Measurements from ENCODE around the gene QKI.
"Not testable (repeated sequence)": the region's sequence is repeated elsewhere in the genome, so short reads cannot be mapped to it uniquely, and the experiment has no call there.

The QKI gene

GRCh38 chr6:163384510-163384909, 30.0 kb upstream of the QKI start:
- H3K27ac Mint-ChIP-seq = no peak overlapping the region

GRCh38 chr6:163385503-163385902, 29.0 kb upstream of the QKI start:
- not testable (repeated sequence) for H3K9me3 Mint-ChIP-seq; ATAC-seq; DNase-seq (ENCODE audit: low spot score in 2 of 2); H3K36me3 Mint-ChIP-seq; H3K4me3 Mint-ChIP-seq; H3K4me1 Mint-ChIP-seq; H3K27ac Mint-ChIP-seq

More at GRCh38 chr6:163384510-163384909, 30.0 kb upstream of the QKI start:
- no peaks in the 10 kb centered on the region for H3K36me3 Mint-ChIP-seq
- DNase-seq (ENCODE audit: low spot score in 2 of 2) (no peak), ATAC-seq (no peak)
- no peak overlapping the region for H3K4me3 Mint-ChIP-seq
- H3K4me1 Mint-ChIP-seq = no peaks in the 10 kb centered on the region
- peaks cover 3% of the 10 kb centered on the region for H3K9me3 Mint-ChIP-seq

GRCh38 chr6:163386329-163386908, 28.1 kb upstream of the QKI start:
- no peak overlapping the region for H3K4me3 Mint-ChIP-seq
- ATAC-seq = no peak
- H3K36me3 Mint-ChIP-seq = no peaks in the 10 kb centered on the region
- H3K9me3 Mint-ChIP-seq = peaks cover 3% of the 10 kb centered on the region
- H3K4me1 Mint-ChIP-seq = no peaks in the 10 kb centered on the region
- H3K27ac Mint-ChIP-seq = no peak overlapping the region
- DNase-seq (ENCODE audit: low spot score in 2 of 2) = no peak

- Mint-ChIP-seq H3K9me3 (peaks cover 3% of the 10 kb centered on the region), H3K4me3 (no peak overlapping the region), H3K4me1 (no peaks in the 10 kb centered on the region), H3K36me3 (no peaks in the 10 kb centered on the region), H3K27ac (no peak overlapping the region)
- DNase-seq (ENCODE audit: low spot score in 2 of 2) (no peak), ATAC-seq (no peak)
Measured at GRCh38 chr6:163387317-163387716, 27.2 kb upstream of the QKI start.

- H3K36me3 Mint-ChIP-seq = no peaks in the 10 kb centered on the region
- no peak overlapping the region for H3K27ac Mint-ChIP-seq
- H3K9me3 Mint-ChIP-seq = no peaks in the 10 kb centered on the region
- no peaks in the 10 kb centered on the region for H3K4me1 Mint-ChIP-seq
- DNase-seq (ENCODE audit: low spot score in 2 of 2) = no peak
- no peak for ATAC-seq
- H3K4me3 Mint-ChIP-seq = no peak overlapping the region
Measured at GRCh38 chr6:163389354-163389753, 25.2 kb upstream of the QKI start.

GRCh38 chr6:163390770-163391169, 23.7 kb upstream of the QKI start:
- H3K4me1 Mint-ChIP-seq = no peaks in the 10 kb centered on the region
- DNase-seq (ENCODE audit: low spot score in 2 of 2) (no peak), ATAC-seq (no peak)
- no peak overlapping the region for H3K27ac Mint-ChIP-seq
- no peak overlapping the region for H3K4me3 Mint-ChIP-seq
- no peaks in the 10 kb centered on the region for H3K36me3 Mint-ChIP-seq
- H3K9me3 Mint-ChIP-seq = no peaks in the 10 kb centered on the region

DNA sequence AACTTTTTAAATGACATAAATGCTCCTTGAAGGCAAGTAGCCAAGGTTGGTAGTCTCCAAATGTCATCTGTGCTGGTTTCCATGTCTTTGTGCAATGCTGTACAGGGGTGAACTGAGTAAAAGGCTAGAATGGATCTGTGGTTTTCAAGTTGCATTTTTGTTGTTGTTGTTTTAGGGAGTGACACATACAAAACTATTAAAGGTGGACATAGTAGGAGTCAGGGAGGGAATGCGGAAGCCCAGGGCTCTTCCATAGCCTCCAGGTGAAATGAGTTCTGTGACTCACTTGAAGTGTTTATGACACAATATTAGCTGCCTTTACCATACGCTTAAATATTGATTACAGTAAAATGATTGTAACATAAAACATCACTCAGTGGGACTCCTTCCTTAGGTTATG, 22.5 kb upstream of the QKI start:
- Mint-ChIP-seq H3K9me3 (no peaks in the 10 kb centered on the region), H3K4me3 (no peak overlapping the region), H3K27ac (no peak overlapping the region), H3K36me3 (no peaks in the 10 kb centered on the region), H3K4me1 (no peaks in the 10 kb centered on the region)
- no peak for DNase-seq (ENCODE audit: low spot score in 2 of 2)
- no peak for ATAC-seq

- no peaks in the 10 kb centered on the region for H3K9me3 Mint-ChIP-seq
- no peak overlapping the region for H3K4me3 Mint-ChIP-seq
- DNase-seq (ENCODE audit: low spot score in 2 of 2) (no peak), ATAC-seq (no peak)
- no peak overlapping the region for H3K27ac Mint-ChIP-seq
- no peaks in the 10 kb centered on the region for H3K4me1 Mint-ChIP-seq
- H3K36me3 Mint-ChIP-seq = no peaks in the 10 kb centered on the region
Measured at GRCh38 chr6:163392533-163392932, 22.0 kb upstream of the QKI start.

GRCh38 chr6:163393923-163394322, 20.6 kb upstream of the QKI start:
- Mint-ChIP-seq H3K9me3 (no peaks in the 10 kb centered on the region), H3K36me3 (no peaks in the 10 kb centered on the region), H3K4me1 (no peaks in the 10 kb centered on the region), H3K27ac (no peak overlapping the region), H3K4me3 (no peak overlapping the region)
- DNase-seq (ENCODE audit: low spot score in 2 of 2) (no peak), ATAC-seq (no peak)

DNA sequence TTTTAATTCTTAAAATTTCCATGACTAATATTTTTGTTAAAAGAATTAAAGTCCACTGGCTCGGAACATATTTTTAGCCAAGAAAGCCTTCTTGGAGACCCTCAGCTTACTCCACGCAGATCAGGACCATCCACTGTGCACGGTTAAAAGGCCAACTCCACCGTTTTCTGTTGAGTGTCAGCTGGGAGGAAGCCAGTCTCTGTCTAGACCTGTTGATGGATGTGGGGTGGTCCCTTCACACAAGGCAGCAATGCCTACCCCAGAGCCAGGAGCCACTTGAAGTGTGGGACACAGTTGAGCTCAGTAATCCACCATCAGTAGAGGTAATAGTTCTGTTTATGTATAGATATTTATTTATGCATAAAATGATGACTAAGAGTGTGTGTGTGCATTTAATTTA, 19.9 kb upstream of the QKI start:
- H3K4me1 Mint-ChIP-seq = no peaks in the 10 kb centered on the region
- ATAC-seq = no peak
- no peak for DNase-seq (ENCODE audit: low spot score in 2 of 2)
- H3K9me3 Mint-ChIP-seq = no peaks in the 10 kb centered on the region
- no peak overlapping the region for H3K4me3 Mint-ChIP-seq
- no peaks in the 10 kb centered on the region for H3K36me3 Mint-ChIP-seq
- no peak overlapping the region for H3K27ac Mint-ChIP-seq

- no peak for DNase-seq (ENCODE audit: low spot score in 2 of 2)
- Mint-ChIP-seq H3K4me1 (no peaks in the 10 kb centered on the region), H3K9me3 (no peaks in the 10 kb centered on the region)
Measured at GRCh38 chr6:163395122-163395830, 19.2 kb upstream of the QKI start.

GRCh38 chr6:163395831-163396185, 18.7 kb upstream of the QKI start:
- H3K9me3 Mint-ChIP-seq = no peaks in the 10 kb centered on the region
- no peak overlapping the region for H3K27ac Mint-ChIP-seq
- no peaks in the 10 kb centered on the region for H3K4me1 Mint-ChIP-seq
- H3K36me3 Mint-ChIP-seq = no peaks in the 10 kb centered on the region
- ATAC-seq (no peak), DNase-seq (ENCODE audit: low spot score in 2 of 2) (no peak)
- no peak overlapping the region for H3K4me3 Mint-ChIP-seq

More at GRCh38 chr6:163395122-163395830, 19.2 kb upstream of the QKI start:
- ATAC-seq = no peak
- Mint-ChIP-seq H3K27ac (no peak overlapping the region), H3K4me3 (no peak overlapping the region), H3K36me3 (no peaks in the 10 kb centered on the region)

DNA sequence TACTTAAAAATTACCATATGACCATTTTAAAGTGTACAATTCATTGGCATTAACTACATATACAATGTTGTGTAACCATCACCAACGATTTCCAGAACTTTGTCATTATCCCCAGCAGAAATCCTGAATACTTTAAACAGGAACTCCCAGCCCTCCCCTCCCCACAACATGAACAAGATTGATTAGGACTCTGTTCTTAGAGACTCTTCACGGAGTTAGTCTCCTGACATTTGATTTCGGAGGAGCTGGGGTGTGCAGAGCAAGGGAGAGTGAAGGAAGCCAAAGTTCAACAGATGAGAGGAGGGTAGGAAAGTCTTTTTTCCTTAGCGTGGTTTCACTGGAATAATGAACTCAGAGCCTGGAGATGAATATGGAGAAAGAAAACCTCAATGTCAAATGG, 17.2 kb upstream of the QKI start:
- Mint-ChIP-seq H3K4me3 (no peak overlapping the region), H3K27ac (no peak overlapping the region), H3K4me1 (no peaks in the 10 kb centered on the region), H3K36me3 (no peaks in the 10 kb centered on the region), H3K9me3 (no peaks in the 10 kb centered on the region)
- no peak for ATAC-seq
- no peak for DNase-seq (ENCODE audit: low spot score in 2 of 2)

DNA sequence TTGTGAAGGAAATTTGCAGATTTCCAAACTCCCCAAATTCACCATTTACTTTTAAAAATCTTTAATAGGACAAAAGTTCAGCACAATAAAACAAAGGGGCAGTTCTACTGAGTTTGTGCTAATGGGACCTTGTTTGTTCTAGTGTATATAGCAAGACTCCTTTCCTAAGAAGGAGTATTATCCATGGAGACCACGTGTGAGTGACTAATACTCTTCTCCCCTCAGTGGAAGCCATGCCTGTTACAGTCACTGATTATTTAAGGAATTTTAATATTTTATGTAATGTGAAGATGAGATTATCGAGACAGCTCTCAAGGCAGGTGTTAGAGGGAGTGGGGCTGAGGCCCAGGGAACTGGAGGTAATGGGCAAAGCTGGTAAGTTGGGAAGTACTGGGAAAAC, 16.4 kb upstream of the QKI start:
- Mint-ChIP-seq H3K27ac (no peak overlapping the region), H3K4me3 (no peak overlapping the region), H3K36me3 (no peaks in the 10 kb centered on the region), H3K9me3 (no peaks in the 10 kb centered on the region), H3K4me1 (no peaks in the 10 kb centered on the region)
- no peak for DNase-seq (ENCODE audit: low spot score in 2 of 2)
- ATAC-seq = no peak

GRCh38 chr6:163398815-163399214, 15.7 kb upstream of the QKI start:
- no peak overlapping the region for H3K4me3 Mint-ChIP-seq
- no peaks in the 10 kb centered on the region for H3K9me3 Mint-ChIP-seq
- H3K4me1 Mint-ChIP-seq = no peaks in the 10 kb centered on the region
- no peaks in the 10 kb centered on the region for H3K36me3 Mint-ChIP-seq
- ATAC-seq (no peak), DNase-seq (ENCODE audit: low spot score in 2 of 2) (no peak)
- H3K27ac Mint-ChIP-seq = no peak overlapping the region

GRCh38 chr6:163400509-163400908, 14.0 kb upstream of the QKI start:
- Mint-ChIP-seq H3K4me1 (peaks cover 1% of the 10 kb centered on the region), H3K9me3 (no peaks in the 10 kb centered on the region), H3K4me3 (no peak overlapping the region), H3K27ac (no peak overlapping the region), H3K36me3 (no peaks in the 10 kb centered on the region)
- ATAC-seq (no peak), DNase-seq (ENCODE audit: low spot score in 2 of 2) (no peak)
